NCI-H2029 treated with DMSO at 0.1 percent for 48 hours (cell line): ENCODE data around the gene BCS1L.

Source experiments
- DNase-seq: peaks from one replicate; lab custom pipeline; 2025; lab: John Stamatoyannopoulos, UW

The BCS1L gene, protein sequence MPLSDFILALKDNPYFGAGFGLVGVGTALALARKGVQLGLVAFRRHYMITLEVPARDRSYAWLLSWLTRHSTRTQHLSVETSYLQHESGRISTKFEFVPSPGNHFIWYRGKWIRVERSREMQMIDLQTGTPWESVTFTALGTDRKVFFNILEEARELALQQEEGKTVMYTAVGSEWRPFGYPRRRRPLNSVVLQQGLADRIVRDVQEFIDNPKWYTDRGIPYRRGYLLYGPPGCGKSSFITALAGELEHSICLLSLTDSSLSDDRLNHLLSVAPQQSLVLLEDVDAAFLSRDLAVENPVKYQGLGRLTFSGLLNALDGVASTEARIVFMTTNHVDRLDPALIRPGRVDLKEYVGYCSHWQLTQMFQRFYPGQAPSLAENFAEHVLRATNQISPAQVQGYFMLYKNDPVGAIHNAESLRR

DNA sequence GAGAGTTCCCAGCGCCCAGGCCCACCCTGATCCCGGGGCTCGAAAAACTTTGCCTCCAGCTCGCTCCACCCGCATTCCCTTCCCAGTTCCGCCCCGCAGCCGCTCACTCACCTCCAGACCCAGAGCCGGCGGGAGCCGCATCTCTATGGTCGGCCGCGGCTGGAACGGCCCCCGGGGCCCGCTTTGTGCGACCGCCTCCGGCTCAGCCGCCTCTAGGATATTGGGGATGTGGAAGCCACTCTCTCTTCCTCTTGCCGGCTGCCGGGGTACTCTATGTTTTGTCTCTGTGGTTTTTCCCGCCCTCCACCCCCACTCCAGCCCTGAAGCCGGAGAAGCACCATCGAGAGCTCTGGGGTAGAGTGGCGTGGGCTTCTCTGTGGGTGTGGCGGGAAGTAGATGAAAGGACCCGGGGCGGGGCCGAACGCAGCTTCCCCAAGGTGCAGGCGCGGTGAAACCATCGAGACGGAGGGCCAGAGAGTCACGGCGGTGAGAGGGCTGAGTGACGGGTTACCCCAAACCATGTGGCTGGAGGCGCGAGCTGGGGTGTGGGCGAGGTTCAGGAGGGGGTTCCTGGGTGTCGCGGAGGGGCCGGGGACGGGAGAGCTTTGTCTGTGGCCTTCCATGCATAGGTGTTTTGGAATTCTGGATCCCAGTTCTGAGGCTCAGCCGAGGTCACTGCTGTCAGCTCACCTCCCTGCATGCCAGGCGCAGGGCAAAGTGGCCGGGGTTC, at the start of gene BCS1L, which contains the start of gene ZNF142:
BCS1L (plus strand) TSS at position 426 of the 730 bp plus-strand sequence. CDS start 1,305 bp downstream, outside the sequence.
ZNF142 (minus strand) TSS at position 366 of the 730 bp plus-strand sequence. CDS start 3,194 bp downstream, outside the sequence.
- DNase-seq, result peak; percentile 62

GRCh38 chr2:218615868-218616315, 43.6 kb upstream of the BCS1L start:
- no peak for DNase-seq

DNA sequence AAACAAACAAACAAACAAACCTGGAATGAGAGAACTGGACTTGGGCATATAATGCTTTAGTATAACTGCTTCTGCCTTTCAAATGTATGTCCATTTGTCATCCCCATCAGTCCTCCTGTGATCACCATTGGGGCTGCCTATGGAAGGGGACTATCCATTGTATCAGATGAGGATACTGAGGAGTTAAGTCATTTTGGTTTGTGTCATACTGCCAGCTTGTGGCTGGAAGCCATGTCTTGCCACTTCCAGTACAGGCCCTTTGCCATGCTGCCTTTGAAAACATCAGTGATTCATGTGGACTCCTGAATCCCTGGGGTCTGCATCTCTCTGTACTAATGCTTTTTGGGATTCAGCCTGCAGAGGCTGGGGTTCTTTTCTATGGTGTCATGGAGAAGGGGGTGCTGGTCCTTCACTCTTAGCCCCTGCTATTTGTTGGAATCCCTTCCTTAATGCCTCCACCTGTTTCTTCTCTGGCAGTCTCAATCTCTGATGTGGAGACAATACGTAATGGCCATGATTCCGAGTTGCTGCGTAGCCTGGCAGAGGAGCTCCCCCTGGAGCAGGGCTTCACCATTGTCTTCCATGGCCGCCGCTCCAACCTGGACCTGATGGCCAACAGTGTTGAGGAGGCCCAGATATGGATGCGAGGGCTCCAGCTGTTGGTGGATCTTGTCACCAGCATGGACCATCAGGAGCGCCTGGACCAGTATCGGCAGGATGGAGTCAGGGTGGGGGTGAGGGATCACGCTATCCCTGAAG, 41.2 kb upstream of the BCS1L start:
- no peak for DNase-seq

- DNase-seq, result no peak
Observed at GRCh38 chr2:218621007-218621406, 38.5 kb upstream of the BCS1L start.

DNA sequence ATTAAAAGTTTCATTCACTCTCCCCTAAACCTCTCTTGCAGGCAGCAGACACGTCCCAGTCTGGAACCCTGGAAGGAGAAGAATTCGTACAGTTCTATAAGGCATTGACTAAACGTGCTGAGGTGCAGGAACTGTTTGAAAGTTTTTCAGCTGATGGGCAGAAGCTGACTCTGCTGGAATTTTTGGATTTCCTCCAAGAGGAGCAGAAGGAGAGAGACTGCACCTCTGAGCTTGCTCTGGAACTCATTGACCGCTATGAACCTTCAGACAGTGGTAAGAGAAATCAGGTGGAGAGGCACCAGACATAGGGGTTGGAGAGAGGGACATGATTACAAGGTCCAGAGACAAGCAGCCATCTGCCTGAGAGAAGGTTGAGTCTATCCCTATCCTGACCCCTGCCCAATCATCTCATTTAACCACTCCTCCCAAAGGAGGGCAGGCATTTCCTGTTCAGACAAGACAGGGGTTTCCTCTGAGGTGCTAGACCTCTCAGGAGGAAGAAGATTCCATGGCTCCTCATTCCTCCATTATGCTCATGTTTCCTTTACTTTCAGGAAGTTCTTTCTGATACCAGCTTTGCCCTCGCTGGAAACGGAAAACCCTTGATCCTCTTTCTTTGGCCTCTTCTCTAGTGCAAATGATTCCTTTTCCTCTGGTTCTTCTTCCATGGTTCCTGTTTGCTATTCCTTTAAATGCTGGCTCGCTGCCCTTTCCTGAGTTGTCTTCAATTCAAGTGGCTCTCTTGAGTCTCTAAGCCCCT, 36.7 kb upstream of the BCS1L start:
- DNase-seq, result no peak

DNA sequence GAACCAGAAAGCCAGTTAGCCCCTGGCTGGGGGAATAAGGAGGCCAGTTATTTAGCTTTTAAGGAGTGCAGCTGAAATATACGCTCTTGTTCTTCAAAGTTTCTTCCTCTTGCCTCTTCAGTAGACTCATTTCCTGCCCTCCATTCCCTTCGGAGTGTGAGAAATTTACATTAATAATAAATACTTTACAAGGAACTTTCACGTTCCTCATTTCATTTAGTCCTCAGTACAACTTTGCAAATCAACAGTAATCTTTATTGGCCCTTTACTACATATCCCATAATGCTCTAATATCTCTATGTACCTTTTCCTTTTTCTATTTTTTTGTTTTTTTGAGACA, 36.1 kb upstream of the BCS1L start:
- DNase-seq, result no peak

DNA sequence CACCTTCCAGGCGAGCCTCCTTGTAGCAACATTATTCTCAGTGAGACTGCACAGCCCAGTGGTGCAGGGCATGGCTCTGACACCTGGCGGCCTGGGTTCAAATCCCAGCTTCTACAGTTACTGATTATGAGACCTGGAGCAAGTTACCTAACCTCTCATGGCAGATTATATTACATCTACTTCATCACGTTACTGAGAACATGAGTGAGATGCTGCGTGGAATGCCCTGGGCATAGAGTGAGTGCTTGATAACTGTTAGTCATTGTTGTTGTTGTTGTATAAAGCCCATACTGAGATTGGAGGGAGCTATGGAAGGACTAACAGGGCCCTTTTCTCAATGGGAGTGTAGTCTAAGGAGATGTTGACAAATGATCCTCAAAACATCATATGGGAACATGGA, 33.1 kb upstream of the BCS1L start:
- DNase-seq, result no peak

DNA sequence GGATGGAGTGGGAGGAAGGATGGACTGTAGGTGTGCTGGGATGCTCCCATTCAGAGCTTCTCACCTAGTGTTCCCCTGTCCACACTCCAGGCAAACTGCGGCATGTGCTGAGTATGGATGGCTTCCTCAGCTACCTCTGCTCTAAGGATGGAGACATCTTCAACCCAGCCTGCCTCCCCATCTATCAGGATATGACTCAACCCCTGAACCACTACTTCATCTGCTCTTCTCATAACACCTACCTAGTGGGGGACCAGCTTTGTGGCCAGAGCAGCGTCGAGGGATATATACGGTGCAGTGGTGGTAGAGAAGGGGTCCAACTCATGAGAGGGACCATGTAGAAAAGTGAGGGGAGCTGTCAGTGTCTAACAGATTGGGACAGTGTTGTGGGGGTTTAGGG, 31.5 kb upstream of the BCS1L start:
- DNase-seq, result no peak

- no peak for DNase-seq
Observed at GRCh38 chr2:218631837-218632236, 27.6 kb upstream of the BCS1L start.

- no peak for DNase-seq
Observed at GRCh38 chr2:218635719-218636118, 23.8 kb upstream of the BCS1L start.

GRCh38 chr2:218638372-218638771, 21.1 kb upstream of the BCS1L start:
- no peak for DNase-seq

- DNase-seq, result no peak
Observed at GRCh38 chr2:218642121-218642656, 17.3 kb upstream of the BCS1L start.

DNA sequence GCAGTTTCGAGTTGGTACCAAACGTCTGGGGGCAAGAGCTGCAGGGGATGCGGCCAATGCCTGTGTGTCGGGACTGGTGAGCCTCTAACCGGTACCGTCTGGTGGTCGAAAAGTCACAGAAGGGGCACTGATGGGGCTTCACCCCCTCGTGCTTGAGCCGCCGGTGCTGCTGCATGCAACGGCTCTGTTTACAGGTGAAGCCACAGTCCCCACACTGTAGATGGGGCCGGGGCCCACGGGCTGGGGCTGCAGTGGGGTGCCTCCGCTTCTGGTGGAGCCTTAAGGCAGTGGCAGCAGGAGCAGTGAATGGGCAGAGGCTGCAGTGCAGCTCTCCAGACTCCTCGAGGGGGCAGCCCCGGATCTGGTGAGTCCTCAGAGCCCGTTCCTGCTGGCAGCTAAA, 16.7 kb upstream of the BCS1L start:
- no peak for DNase-seq

- DNase-seq, result no peak
Observed at GRCh38 chr2:218643751-218644310, 15.7 kb upstream of the BCS1L start.

DNA sequence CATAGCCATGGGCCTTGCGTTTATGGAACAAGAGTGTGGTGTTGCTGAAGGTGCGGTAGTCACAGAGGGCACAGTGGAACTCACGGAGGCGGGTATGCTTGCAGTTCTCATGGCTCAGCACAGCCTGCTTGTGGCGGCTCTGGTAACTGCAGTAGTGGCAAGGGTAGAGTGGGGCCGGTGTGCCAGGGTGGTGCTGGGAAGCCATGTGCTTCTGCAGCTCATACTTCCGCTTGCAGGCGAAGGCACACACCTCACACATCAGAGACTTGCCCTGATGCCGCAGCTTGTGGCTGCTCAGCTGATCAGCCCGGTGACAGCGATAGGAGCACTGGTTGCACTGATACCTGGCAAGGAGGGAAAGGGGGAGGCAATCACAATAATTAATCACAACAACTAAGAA, 14.8 kb upstream of the BCS1L start:
- DNase-seq, result no peak

GRCh38 chr2:218645126-218645525, 14.4 kb upstream of the BCS1L start:
- no peak for DNase-seq

- DNase-seq, result no peak
Observed at GRCh38 chr2:218648088-218648786, 11.2 kb upstream of the BCS1L start.

DNA sequence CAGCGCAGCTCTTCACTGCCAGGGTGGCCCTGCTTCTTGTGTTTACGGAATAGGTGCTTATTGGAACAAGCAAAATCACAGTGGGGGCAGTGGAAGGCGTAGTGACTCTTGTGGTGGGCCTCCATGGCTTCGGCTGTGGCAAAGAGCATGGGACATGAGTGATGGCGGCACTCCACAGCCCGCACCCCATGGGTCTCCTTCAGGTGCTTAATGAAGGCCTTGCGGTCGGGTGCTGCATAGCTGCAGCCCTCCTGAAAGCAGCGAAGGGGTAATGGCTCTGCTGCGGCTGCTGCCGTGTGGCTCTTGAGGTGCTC, 10.7 kb upstream of the BCS1L start:
- no peak for DNase-seq

- DNase-seq, result no peak
Observed at GRCh38 chr2:218655751-218656150, 3.7 kb upstream of the BCS1L start.

DNA sequence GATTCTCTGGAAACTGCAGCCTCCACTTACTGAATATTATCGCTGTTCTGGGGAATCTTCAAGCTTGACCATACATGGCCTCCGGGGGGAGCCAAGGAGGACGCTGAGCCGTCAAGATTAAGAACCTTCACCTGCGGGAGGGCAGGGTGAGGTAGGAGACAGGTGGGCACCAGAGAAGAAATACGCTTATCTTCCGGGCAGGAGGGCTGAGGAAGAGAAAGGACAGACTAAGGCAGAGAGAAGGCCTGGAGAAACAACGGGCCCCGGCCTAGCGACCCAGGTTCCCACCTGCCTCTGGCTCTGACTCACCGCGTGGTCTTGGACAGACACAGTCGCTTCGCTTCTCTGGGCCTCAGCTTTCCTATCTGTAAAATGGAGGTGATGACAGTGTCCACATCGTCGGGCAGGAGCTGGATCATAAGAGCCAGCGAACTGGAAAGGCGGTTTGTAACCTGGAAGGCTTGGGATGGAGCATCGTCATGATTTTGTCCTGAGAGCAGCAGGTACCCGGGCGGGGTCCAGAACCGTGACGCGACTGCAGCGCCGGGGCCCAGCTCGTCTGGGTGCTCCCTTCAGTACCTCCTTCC, 719 bp upstream of the BCS1L start:
- no peak for DNase-seq
